B cell (primary cell): Measurements from ENCODE around the gene RGP1.

ENCODE experiments used
- EZH2 ChIP-seq: IDR thresholded peaks from 2 replicates; pipeline ENCODE4 v1.6.1; 2012; ENCODE audit warnings: borderline replicate concordance, low read depth, mild to moderate bottlenecking, moderate library complexity, low read length; ENCODE audit not compliant: insufficient read depth, poor library complexity, severe bottlenecking
- TF ChIP-seq, protein P1 (sequence below): fragments of 200-600 bp; IDR thresholded peaks from one replicate; pipeline ENCODE4 v1.8.0; 2022; ENCODE audit warnings: antibody characterized with exemption, mild to moderate bottlenecking

DNA sequence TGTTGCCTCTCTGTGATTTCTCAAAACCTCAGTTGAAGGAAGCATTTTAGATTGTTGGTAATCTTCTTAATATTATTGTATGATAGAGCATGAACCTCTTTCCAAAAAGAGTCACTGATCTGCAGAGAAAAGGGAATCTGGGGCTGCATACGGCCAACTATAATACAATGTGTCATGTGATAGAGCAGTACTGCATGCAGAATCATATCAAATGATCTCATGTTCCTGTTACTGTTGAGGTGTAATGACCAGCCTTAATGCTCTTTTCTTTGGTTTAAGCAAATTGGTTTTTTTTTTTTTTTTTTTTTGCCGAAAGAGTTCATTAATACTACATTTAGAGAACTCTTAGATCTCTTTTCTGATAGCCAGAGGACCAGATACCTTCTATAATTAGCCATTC is 17.9 kb downstream of the RGP1 start:
- TF ChIP-seq, protein P1, sequence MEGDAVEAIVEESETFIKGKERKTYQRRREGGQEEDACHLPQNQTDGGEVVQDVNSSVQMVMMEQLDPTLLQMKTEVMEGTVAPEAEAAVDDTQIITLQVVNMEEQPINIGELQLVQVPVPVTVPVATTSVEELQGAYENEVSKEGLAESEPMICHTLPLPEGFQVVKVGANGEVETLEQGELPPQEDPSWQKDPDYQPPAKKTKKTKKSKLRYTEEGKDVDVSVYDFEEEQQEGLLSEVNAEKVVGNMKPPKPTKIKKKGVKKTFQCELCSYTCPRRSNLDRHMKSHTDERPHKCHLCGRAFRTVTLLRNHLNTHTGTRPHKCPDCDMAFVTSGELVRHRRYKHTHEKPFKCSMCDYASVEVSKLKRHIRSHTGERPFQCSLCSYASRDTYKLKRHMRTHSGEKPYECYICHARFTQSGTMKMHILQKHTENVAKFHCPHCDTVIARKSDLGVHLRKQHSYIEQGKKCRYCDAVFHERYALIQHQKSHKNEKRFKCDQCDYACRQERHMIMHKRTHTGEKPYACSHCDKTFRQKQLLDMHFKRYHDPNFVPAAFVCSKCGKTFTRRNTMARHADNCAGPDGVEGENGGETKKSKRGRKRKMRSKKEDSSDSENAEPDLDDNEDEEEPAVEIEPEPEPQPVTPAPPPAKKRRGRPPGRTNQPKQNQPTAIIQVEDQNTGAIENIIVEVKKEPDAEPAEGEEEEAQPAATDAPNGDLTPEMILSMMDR, result no peak
- TF ChIP-seq EZH2, result no peak
